GM21529 (cell line): ENCODE measurements around the gene UNC5B.

Experiments
- ATAC-seq: cut with Tn5 transposase; IDR thresholded peaks from one replicate; pipeline ENCODE4 v1.9.1; 2021; ENCODE audit not compliant: unreplicated experiment

The UNC5B gene

DNA sequence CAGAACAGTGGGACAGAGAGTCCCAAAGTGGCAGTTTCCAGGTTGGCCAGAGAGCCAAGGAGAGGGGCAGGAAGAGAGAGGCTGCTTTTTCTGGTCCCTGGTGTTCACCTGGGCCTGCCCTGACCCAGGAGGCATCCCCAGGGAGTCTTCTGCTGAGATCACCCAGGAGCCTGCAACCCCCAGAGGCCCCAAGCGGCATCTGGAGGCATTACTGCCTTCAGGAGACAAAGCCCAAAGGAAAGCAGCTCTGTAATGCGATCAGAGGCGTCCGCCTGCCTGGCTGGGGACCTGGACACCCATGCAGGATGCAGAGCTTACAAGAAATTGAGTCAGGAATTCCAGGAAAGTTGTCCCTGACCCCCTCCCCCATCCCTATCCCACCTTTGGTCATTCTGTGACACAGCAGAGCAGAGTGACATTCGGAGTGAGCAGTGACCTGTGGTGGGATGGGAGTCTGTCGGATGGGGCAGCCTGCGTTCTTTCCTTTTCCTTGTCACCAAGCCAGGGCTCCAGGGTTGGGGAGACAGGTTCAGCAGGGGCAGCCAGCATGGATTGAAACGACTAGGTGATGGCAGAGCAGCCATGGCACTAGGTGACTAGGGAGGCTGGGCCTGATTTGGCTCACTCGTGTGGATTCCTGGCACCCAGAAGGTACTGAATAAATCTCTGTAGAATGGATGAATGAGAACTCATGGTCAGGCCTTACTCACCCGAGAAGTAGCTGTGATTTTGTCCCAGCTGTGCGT, 10.4 kb downstream of the UNC5B start:
- no peak for ATAC-seq

DNA sequence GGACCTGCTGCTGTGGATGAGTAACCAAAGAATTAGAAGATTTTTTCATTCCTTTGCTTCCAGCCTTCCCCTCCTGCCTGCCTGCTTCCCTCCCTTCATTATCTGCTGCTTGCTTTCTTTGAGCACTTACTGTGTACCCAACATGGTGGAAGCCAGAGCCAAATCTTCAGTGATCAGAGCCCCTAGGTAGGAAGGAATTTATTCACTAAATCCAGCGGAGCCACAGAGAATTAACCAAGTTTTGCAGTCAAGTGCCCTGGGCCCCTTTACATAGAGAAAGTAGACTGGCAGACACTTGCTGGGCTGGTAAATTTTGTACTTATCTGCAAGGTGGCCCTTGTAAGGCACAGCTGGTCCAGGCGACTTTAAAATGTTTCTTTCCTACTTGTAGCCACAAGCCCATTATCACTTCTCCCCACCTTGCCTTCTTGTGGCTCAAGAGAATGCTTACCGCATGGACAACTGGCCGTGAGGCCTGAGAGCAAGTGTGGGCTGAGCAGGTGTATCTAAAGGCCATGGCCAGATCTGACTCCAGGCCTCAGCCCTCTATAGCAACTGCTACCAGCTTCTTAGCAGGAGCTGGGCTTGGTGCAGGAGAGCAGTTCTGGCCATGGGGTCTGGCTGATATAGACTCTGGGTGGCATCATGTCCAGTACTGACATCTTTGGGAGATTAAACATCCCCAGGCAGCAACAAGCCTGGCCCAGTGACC, 11.1 kb downstream of the UNC5B start:
- ATAC-seq, result no peak

DNA sequence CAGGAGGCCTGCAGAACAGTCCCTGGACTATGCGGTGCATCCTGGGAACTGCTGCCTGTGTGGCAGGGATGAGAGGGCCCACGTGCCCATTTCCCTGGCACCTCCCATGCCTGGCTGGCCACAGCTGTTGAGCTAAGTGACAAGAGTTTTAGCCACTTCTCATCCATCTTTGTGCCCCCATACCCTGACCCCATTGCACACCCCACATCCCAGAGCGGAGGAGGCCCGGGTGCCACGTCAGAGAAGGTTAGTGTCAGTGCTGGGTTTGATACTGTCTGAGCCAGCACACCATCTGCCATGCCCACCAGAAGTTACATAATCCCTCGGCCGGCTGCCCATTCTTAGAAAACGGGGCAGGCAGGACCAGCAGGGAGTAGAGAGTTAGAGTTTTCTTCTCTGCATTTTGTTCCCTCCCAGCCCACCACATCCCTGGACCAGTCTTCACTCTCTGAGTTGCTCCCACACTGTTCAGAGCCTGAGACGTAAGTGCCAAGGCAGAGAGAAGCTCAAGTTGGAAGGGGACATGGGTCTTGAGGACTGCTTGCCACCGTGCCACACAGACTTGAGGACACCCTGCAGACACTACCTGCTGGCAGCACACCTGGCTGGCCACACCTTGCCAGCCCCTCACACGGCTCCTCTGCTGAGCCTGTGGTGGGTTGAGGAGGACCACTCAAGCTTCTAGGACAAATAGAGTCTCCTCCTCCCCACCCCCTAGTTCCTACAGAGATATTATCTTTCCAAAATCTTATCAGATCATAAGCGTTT, 13.1 kb downstream of the UNC5B start:
- no peak for ATAC-seq

DNA sequence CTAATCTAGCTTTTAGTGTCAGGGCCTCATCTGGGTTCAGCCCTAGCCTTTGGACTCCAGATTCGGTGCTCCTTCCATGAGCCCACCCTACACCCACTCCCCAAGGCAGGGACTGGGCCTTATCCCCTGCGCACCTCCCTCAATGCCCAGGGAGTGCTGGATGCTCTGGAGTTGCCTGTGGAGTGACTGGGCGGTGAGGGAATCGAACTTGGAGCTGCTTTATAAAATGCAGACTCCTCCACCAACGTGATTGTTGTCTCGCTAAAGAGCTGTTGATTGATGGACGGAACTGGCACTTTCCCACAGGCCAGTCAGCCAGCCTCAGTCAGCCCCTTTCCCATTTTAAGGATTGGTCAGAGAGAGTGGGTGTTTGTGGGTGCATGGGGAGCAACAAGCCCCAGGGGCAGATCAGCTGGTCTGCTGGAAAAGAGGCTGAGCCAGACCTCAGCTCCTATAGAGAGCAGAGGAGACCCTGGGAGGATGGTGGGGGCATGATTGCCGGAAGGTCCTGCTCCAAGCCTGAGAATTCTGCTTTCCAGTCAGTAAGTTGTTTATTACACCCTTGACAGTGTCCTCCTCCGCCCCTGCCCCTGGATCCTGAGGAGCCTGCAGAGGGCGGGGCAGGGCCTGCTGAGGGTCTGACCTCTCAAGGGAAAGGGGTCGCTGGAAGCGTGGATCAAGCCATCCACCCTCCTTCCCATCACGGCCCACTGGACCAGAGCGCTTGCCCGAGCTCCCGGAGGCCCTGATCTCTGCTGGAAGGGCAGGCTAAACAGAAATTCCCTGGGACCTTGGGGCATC, 16.7 kb downstream of the UNC5B start:
- no peak for ATAC-seq

DNA sequence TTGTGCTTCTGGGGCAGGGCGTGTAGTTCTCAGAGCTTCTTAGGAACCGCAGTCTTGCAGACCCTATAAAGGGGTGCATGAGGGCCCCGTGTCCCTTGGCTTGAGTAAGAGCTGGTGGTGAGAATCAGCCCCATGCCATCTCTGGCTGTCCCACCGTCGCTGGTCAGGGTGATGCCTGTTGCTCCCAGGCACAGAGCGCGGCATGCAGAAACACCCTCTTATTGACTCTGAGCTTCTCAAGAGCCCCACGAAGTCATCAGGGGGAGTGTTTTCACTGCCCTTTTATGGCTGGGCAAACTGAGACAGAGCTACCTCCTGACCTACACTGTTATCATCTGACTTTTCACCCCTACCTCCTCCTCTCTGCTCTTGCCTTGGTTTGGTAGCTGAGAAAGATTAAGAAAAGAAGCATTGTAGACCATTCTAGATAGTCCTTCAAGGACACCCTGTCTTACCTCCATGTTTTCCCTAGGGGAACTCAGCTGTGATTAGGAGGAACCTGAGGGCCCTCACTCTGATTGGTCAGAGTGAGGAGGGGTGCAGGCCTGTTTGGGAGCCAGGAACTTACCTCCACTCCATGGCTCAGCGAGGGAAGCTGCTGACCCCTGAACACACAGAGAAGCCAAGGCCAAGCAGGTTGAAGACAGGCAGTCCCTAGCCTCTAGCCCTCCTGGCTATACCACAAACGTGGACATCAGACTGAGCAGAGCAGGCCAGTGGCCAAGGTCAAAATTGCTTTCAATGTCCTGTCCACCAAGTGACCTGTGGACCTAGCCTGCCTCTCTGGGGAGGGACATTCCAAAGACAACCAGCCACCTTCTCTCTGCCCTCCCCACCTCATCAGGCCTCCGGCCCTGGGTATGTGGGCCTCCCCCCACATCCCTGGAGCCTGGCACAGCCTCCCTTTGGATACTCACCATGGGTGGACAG, 17.6 kb downstream of the UNC5B start:
- ATAC-seq, result no peak

- no peak for ATAC-seq
These were observed 18.3 kb downstream of the UNC5B start for GRCh38 chr10:71230656-71231025.

- no peak for ATAC-seq
These were observed 18.8 kb downstream of the UNC5B start for GRCh38 chr10:71231206-71231605.

- ATAC-seq, result no peak
These were observed 20.0 kb downstream of the UNC5B start for GRCh38 chr10:71232089-71232998.

- no peak for ATAC-seq
These were observed 21.1 kb downstream of the UNC5B start for GRCh38 chr10:71233482-71233892.

- no peak for ATAC-seq
These were observed 21.9 kb downstream of the UNC5B start for GRCh38 chr10:71234004-71234894.

GRCh38 chr10:71234970-71235685, 22.8 kb downstream of the UNC5B start:
- ATAC-seq, result no peak

DNA sequence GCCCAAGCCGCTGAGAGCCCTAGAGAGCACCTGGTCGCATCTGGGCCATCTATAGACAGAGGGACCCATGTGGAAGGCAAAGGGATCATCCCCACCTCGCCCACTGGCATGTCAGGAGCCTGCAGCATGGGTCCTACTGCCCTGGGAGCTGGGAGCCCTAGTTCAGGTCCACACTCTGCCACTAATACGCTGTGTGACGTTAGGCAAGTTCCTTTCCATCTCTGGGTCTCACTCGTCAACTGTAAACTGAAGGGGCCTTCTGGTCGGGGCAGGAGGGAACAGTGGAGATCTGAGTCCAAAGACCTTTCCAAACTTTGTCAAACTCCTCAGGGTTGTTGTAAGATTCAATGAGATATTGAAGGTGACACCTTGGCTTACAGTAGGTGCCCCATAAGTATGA, 23.4 kb downstream of the UNC5B start:
- no peak for ATAC-seq

GRCh38 chr10:71236286-71236685, 23.9 kb downstream of the UNC5B start:
- no peak for ATAC-seq

DNA sequence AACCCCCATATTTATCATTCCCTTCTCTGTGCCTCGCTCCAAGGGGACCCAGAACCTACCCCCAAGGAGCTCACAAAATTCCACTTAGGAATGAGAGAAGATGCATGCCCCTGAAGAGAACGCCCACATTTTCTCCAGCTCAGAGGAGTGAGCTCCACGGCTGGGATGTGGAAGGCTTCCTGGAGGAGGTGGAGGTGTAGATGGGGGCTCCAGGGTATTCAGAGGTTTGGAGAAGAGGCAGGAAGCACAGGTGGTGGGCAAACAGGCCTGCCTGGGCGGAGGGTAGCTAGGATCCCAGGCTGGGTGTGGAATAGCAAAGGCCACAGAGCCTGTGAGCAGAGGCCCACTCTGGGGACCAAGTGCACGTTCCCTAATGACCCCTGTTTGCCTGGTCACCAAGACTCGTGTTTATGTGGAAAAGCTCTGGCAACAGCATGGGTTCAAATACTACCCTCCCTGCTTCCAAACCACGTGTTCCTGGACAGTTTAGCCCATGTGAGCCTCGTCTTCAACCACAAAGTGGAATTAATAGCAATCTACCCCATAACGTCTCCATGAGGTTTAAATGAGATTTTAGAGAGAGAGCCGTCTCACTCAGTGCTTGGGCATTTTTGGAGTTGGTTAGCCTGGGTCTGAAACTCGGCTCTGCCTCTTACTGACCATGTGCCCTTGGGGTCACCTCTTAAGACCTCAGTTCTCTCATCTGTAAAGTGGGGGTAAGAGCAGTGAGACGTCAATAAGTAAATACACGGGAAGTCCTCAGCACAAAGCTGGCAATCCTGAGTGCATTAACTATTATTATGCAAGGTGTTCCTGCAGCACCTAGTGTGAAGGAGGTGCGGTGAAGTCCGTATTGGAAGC, 24.7 kb downstream of the UNC5B start:
- no peak for ATAC-seq

DNA sequence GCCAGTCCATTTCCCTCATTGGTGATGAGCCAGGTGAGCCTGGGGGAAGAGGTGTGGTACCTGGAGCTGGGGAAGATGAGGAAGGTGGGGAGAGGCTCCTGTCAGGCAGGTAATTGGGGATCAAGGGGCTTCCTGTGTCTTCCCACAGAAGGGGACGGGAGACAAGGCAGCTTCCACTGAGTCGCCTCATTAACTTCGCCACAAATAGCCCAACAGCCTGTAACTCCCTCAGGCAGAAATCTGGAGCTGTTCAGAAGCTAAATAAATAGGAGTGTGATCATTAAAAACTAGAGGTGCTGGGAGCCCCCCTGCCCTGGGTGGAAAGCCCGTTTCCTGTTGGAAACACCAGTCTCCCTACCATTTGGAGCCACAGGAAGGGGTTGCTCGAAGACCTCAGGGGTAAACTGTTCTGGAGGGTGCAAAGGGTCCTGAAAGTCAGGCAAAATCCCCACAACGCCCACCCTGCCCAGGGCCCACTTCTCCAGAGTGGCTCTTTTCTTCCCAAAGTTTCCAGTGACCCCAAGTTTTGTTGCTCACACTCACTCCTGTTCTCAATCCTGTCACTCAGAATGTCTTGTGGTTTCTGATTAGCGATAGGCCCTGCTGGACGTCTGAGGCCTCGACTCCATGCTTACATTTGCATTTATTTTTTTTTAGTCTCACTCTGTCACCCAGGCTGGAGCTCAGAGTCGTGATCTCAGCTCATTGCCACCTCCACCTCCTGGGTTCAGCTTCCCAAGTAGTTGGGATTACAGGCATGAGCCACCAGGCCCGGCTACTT, 25.7 kb downstream of the UNC5B start:
- ATAC-seq, result no peak

GRCh38 chr10:71238626-71239025, 26.3 kb downstream of the UNC5B start:
- ATAC-seq, result no peak
